HG02852 (cell line): Measurements from ENCODE around the gene OR2T29.
"Not testable (repeated sequence)": the region's sequence is repeated elsewhere in the genome, so short reads cannot be mapped to it uniquely, and the experiment has no call there.

Experiments
- ATAC-seq: cut with Tn5 transposase; IDR thresholded peaks from one replicate; pipeline ENCODE4 v1.9.1; 2021; ENCODE audit warnings: mild to moderate bottlenecking, moderate library complexity; ENCODE audit not compliant: unreplicated experiment

The OR2T29 gene

DNA sequence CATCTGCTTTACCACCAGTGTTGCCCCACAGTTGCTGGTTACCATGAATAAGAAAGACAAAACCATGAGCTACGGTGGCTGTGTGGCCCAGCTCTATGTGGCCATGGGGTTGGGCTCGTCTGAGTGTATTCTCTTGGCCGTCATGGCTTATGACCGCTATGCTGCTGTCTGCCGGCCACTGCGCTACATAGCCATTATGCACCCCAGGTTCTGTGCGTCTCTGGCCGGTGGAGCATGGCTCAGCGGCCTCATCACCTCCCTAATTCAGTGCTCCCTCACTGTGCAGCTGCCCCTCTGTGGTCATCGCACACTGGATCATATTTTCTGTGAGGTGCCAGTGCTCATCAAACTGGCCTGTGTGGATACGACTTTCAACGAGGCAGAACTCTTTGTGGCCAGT is 40.7 kb downstream of the OR2T29 start:
- no peak for ATAC-seq

DNA sequence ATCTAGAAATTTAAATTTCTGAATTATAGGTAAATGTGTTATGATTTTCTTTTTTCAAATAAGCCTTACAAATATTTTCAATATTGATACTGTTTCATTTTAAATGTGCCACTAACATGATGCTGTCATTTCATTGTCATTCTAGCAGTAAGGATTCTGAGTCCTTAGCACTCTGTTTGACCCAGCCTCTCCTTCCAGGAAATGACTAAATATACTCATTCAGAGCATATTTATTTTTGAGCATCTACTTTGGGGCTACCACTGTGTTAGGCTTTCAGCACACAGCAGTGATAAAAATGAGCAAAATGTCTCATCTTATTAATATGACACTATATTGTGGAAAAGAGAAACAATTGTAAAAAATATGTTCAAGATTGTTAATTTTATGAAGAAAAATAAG is 52.4 kb downstream of the OR2T29 start:
- not testable (repeated sequence) for ATAC-seq

DNA sequence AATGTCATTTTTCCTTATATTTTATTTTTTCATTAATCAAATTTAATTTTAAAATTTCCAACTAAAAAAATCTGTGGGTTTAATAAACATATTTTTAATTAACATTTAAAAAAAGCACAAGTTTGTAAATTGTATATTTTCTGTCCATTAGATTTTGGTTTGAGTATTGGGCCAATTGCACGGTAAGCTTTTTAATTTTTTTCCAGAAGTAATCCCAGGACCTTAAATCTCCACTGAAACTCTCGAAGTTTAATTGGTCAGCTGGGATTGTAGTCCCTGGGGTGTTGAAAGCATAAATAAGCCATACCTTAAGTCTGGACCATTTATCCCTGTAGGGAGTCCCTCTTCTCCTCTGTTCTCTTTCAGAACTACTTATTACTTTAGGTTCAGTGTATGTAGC is 54.8 kb downstream of the OR2T29 start, which contains the start of gene OR2G6:
OR2G6 (plus strand) TSS at position 301 of the 400 bp plus-strand sequence. CDS start 13,574 bp downstream, outside the sequence.
- not testable (repeated sequence) for ATAC-seq
